NCI-H226 (cell line): Measurements from ENCODE around the gene PKNOX1.
"Not testable (repeated sequence)": the region's sequence is repeated elsewhere in the genome, so short reads cannot be mapped to it uniquely, and the experiment has no call there.

Experiments used
- DNase-seq: peaks from one replicate; pipeline ENCODE4 v3.0.0-alpha.2; 2015

PKNOX1 gene

GRCh38 chr21:42973991-42974831 lies at the start of gene PKNOX1:
PKNOX1 (plus strand) TSS chr21:42974562; CDS start chr21:43004382, 29,820 bp downstream.
- peak; percentile 96 for DNase-seq

DNA sequence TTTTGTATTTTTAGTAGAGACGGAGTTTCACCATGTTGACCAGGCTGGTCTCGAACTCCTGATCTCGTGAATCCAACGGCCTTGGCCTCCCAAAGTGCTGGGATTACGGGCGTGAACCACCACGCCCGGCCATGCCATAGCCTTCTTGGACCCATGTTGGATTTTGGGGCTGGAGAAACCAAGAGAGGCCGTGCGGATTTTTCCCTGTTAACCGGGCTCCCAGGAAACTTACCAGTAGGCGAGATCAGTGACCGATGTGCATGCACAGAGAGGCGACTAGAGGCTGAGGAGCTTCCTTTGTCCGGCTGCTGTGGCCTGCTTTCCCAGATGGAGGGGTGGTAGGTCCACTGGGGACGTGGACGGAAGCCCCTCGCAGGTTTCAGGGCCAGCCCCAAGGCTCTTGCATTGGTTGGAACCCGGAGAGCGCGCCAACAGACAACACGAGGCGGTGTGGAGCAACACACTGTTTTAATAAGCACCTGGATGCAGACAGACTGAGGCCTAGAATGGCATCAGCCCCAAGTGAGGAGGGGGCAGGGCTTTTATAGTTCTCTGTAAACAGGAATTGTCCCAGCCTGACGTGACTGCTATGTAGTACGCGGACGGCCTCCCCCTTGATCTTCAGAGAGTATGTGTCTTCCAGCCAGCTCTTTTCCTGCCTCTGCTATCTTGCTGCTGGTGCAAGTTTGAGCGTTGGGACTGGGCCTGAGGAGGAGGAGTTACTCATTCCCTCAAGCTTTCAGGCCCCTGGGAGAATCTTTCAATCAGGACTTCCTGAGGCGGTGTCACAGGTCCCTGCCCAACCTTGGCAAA lies 49.0 kb upstream of the PKNOX1 start, which contains the start of gene ERVH48-1:
ERVH48-1 (minus strand) TSS at position 517 of the 813 bp plus-strand sequence. CDS start 6,624 bp downstream, outside the sequence.
- no peak for DNase-seq

GRCh38 chr21:42927474-42928200 lies 46.7 kb upstream of the PKNOX1 start:
- DNase-seq, result not testable (repeated sequence)

DNA sequence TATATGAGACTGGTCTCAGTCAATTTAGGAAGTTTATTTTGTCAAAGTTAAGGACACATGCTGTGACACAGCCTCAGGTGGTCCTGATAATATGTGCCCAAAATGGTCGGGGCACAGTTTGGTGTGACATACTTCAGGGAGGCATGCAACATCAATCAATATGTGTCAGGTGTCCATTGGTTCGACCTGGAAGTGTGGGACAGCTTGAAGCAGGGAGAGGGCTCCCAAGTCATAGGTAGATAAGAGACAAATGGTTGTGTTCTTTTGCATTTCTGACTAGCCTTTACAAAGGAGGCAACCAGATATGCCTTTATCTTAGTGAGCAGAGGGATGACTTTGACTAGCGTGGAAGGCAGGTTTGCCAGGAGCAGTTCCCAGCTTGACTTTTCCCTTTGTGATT lies 44.4 kb upstream of the PKNOX1 start:
- DNase-seq, result no peak

DNA sequence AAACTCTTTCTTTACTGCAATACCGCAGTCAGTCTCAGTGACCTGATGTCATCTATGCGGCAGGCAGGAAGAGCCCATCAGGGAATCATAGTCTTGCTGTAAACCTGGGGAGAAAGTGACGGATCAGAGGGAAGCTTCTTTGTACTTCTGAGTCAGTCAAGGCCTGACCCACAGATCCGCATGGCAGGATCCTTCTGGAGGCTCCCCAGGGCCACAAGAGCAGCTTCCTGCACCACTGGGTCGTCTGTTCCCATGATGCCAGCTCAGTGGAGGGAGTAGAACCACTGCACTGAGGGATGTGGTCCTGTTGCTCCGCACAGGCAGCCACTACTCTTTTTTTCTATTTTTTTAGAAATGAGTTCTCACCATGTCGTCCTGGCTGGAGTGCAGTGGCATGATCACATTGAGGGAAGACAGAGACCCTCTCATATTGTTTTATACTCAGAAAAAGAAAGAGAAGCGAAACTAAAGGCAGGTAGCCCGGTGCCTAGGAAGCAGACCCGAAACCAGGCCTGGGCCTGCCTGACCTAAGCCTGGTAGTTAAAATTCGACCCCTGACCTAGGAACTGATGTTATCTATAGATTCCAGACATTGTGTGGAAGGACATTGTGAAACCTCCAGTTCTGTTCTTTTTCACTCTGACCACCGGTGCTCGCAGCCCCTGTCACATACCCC lies 42.7 kb upstream of the PKNOX1 start:
- DNase-seq, result no peak

DNA sequence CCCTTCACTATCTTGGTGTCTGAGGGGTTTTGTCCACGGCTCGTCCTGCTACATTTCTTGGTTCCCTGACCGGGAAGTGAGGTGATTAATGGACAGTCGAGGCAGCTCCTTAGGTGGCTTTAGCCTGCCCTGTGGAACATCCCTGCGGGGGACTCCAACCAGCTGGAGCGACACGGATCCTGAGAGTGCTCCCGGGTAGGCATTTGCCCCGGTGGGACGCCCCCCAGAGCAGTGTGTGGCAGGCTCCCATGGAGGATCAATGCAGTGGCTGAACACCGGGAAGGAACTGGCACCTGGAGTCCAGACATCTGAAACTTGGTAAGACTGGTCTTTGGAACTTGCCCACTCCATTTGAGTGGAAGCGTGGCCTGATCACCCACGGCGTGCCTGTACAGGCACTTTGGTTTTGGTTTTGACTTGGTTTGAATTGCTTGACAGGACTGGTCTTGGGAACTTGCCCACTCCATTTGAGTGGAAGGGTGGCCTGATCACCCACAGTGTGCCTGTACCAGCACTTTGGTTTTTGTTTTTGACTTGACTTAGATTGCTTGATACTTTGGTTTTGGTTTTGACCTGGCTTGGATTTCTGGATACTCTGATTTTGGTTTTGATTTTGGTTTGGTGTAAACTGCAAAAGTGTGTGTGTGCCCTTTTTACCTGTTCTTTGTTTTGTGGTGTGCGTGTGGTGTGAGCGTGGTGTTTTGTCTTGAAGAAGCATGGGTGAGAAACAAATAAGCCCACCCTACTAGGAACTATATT lies 41.8 kb upstream of the PKNOX1 start:
- DNase-seq, result not testable (repeated sequence)

- not testable (repeated sequence) for DNase-seq
Observed at GRCh38 chr21:42933137-42933970, 41.0 kb upstream of the PKNOX1 start.

GRCh38 chr21:42933973-42934372 lies 40.4 kb upstream of the PKNOX1 start:
- DNase-seq, result not testable (repeated sequence)

- DNase-seq, result not testable (repeated sequence)
Observed at GRCh38 chr21:42936360-42936759, 38.0 kb upstream of the PKNOX1 start.

DNA sequence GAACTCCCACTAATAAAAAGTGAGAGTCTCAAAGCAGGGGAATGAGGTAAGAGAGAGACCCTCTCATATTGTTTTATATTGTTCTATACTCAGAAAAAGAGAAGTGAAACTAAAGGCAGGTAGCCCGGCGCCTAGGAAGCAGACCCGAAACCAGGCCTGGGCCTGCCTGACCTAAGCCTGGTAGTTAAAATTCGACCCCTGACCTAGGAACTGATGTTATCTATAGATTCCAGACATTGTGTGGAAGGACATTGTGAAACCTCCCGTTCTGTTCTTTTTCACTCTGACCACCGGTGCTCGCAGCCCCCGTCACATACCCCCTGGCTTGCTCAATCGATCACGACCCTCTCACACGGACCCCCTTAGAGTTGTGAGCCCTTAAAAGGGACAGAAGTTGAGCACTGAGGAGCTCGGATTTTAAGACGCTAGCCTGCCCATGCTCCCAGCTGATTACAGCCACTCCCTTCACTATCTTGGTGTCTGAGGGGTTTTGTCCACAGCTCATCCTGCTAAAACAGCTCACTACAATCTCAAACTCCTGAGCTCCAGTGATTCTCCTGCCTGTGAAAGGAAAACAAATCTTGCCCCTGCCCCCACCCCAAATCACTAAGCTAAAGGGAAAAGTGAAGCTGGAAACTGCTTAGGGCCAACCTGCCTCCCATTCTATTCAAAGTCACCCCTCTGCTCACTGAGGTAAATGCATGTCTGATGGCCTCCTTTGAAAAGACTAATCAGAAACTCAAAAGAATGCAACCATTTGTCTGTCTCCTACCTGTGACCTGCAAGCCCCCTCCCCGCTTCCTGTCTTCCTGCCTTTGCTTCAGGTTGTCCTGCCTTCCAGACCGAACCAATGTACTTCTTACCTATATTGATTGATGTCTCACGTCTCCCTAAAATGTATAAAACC lies 37.1 kb upstream of the PKNOX1 start:
- DNase-seq, result not testable (repeated sequence)

- no peak for DNase-seq
Observed at GRCh38 chr21:42937960-42938605, 36.3 kb upstream of the PKNOX1 start.

DNA sequence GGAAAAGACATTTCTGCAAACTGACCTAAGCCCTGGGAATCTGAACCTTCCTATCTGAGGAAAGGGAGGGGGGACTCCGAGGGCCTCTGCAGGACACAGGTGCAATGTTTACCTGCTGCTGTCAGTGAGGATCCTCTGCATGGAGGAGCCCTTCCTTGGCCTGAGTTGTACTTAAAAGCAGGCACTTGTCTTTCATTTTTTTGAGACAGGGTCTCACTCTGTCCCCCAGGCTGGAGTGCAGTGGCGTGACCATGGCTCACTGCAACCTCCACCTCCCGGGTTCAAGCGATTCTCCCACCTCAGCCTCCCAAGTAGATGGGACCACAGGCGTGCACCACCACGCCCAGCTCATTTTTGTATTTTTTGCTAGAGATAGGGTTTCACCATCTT lies 35.8 kb upstream of the PKNOX1 start:
- not testable (repeated sequence) for DNase-seq

GRCh38 chr21:42939582-42940413 lies 34.6 kb upstream of the PKNOX1 start:
- DNase-seq, result peak; percentile 92

DNA sequence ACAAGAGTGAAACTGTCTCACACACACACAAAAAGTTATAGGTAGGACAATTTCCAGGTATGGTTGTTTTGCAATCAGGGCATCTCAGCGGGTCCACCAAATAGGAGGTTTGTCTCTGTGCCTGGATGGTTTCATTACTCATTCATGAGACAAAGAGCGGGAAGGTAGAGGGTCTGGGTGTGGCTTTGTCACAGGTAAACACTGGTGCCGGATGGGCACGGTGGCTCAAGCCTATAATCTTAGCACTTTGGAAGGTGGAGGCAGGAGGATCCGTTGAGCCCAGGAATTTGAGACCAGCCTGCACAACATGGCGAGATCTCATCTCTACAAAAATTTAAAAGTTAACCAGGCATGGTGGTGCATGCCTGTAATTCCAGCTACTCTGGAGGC lies 32.7 kb upstream of the PKNOX1 start:
- DNase-seq, result no peak

GRCh38 chr21:42942244-42942643 lies 32.1 kb upstream of the PKNOX1 start:
- DNase-seq, result no peak

DNA sequence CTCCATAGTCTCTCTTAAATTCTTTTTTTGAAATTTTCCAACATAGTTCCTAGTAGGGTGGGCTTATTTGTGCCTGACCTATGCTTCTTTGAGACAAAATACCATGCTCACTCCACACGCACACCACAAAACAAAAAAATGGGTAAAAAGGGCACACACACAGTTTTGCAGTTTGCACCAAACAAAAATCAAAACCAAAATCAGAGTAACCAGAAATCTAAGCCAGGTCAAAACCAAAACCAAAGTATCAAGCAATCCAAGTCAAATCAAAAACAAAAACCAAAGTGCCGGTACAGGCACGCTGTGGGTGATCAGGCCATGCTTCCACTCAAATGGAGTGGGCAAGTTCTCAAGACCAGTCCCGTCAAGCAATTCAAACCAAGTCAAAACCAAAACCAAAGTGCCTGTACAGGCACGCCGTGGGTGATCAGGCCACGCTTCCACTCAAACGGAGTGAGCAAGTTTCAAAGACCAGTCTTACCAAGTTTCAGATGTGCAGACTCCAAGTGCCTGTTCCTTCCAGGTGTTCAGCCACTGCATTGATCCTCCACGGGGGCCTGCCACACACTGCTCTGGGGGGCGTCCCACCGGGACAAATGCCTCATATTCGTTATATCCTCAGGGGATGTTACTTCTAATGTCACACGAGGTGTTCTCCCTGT lies 25.1 kb upstream of the PKNOX1 start:
- DNase-seq, result not testable (repeated sequence)

- DNase-seq, result not testable (repeated sequence)
Observed at GRCh38 chr21:42951193-42951592, 23.2 kb upstream of the PKNOX1 start.
